OCI-LY3 (cell line): ENCODE data around the gene GK.

ENCODE experiments used
- H2AFZ ChIP-seq: fragments of 200-600, 300-600 bp; shearing (Covaris generic); 2 replicates; pipeline ENCODE4 v1.6.0; 2014; ENCODE audit warnings: antibody characterized with exemption, low read depth, low read length
- H3K27ac ChIP-seq: fragments of 200-600, 300-600 bp; sonication (generic); 2 replicates; pipeline ENCODE4 v1.5.1; 2014; ENCODE audit warnings: mild to moderate bottlenecking, low read length, moderate library complexity, mixed read lengths
- H3K27me3 ChIP-seq: fragments of 200-600, 300-600 bp; sonication (generic); 2 replicates; pipeline ENCODE4 v1.6.1; 2014; ENCODE audit warnings: low read depth, low read length, mixed read lengths
- H3K36me3 ChIP-seq: fragments of 200-600, 300-600 bp; sonication (generic); replicated peaks from 2 replicates; pipeline ENCODE3; 2014; ENCODE audit warnings: low read depth, low read length, mixed read lengths
- H3K4me1 ChIP-seq: fragments of 300-600, 200-600 bp; sonication (generic); 2 replicates; pipeline ENCODE4 v1.6.1; 2014; ENCODE audit warnings: low read length, mixed read lengths
- H3K4me2 ChIP-seq: fragments of 200-600, 300-600 bp; sonication (generic); 2 replicates; pipeline ENCODE4 v1.6.1; 2014; ENCODE audit warnings: low read length, mixed read lengths
- H3K4me3 ChIP-seq: fragments of 300-600, 200-600 bp; sonication (generic); 2 replicates; pipeline ENCODE4 v1.5.1; 2014; ENCODE audit warnings: antibody characterized with exemption, mild to moderate bottlenecking, low read length, moderate library complexity
- H3K79me2 ChIP-seq: fragments of 300-600, 200-600 bp; shearing (Covaris generic); 2 replicates; pipeline ENCODE4 v1.6.1; 2014; ENCODE audit warnings: mild to moderate bottlenecking, low read length, mixed read lengths
- H3K9ac ChIP-seq: fragments of 300-600, 200-600 bp; shearing (Covaris generic); 2 replicates; pipeline ENCODE4 v1.6.0; 2014; ENCODE audit warnings: mild to moderate bottlenecking, low read length, moderate library complexity
- H3K9me3 ChIP-seq: fragments of 200-600, 300-600 bp; shearing (Covaris generic); 2 replicates; pipeline ENCODE4 v1.6.1; 2014; ENCODE audit warnings: low read length, mixed read lengths; ENCODE audit not compliant: insufficient read depth
- H4K20me1 ChIP-seq: fragments of 200-600, 300-600 bp; sonication (generic); 2 replicates; pipeline ENCODE4 v1.6.1; 2016; ENCODE audit warnings: low read length, mixed read lengths; ENCODE audit not compliant: insufficient read depth
- EZH2phosphoT487 ChIP-seq: fragments of 200-600 bp; shearing (Covaris generic); IDR thresholded peaks from 2 replicates; pipeline ENCODE4 v1.6.1; 2018; ENCODE audit warnings: antibody characterized with exemption, mixed run types, low read depth
- TF ChIP-seq, protein P1 (sequence below): fragments of 200-600, 300-600 bp; sonication (generic); IDR thresholded peaks from 2 replicates; pipeline ENCODE4 v1.5.1; 2014; ENCODE audit warnings: antibody characterized with exemption, low read length, low read depth

GK gene

DNA sequence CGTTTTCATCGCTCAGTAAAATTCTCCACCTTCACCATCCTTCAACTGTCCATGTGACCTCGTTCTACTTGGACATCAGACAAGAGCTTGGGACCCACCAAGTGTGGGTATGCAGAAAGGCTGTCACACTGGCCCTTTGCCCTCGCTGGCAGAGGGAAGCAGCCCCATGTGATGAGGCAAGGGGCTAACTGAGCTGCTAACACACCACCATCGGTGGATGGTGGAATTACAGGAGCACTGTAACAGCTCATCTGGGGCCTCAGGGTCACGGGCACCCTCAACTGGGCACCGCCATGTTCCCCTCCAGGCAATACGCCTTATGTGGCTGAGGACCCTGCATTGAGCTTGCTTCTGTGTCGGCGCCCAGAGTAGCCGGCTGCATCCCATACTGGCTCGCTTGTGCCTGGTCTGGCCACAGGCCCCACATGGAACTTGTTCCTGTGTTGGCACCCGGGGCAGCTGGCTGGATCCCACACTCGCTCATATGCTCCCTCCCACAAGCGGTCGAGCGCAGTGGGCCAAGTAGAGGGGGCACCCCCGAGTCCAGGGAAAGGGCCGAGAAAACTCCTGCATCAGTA, 126.3 kb downstream of the GK start:
- Histone ChIP-seq H3K4me3 (no peak overlapping the region), H3K4me2 (no peak overlapping the region), H4K20me1 (no peaks in the 10 kb centered on the region), H3K9ac (no peak overlapping the region), H3K36me3 (no peaks in the 10 kb centered on the region), H3K27me3 (no peaks in the 10 kb centered on the region), H2AFZ (no peak overlapping the region), H3K9me3 (no peaks in the 10 kb centered on the region), H3K79me2 (no peaks in the 10 kb centered on the region), H3K27ac (no peak overlapping the region), H3K4me1 (peaks cover 6% of the 10 kb centered on the region; the same call in 1 of the 2 replicates)
- TF ChIP-seq, protein P1, sequence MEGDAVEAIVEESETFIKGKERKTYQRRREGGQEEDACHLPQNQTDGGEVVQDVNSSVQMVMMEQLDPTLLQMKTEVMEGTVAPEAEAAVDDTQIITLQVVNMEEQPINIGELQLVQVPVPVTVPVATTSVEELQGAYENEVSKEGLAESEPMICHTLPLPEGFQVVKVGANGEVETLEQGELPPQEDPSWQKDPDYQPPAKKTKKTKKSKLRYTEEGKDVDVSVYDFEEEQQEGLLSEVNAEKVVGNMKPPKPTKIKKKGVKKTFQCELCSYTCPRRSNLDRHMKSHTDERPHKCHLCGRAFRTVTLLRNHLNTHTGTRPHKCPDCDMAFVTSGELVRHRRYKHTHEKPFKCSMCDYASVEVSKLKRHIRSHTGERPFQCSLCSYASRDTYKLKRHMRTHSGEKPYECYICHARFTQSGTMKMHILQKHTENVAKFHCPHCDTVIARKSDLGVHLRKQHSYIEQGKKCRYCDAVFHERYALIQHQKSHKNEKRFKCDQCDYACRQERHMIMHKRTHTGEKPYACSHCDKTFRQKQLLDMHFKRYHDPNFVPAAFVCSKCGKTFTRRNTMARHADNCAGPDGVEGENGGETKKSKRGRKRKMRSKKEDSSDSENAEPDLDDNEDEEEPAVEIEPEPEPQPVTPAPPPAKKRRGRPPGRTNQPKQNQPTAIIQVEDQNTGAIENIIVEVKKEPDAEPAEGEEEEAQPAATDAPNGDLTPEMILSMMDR = no peak
- no peak for TF ChIP-seq EZH2phosphoT487
